Bone marrow (tissue), 2 donors: Measurements from ENCODE around the gene FOXG1.

Source experiments
- DNase-seq, 2 donors: peaks; one replicate each; lab custom pipeline; 2025; lab: John Stamatoyannopoulos, UW

FOXG1 gene

GRCh38 chr14:28761438-28762291, 4.9 kb upstream of the FOXG1 start:
- no peak for DNase-seq

GRCh38 chr14:28762303-28762954, 4.2 kb upstream of the FOXG1 start:
- no peak for DNase-seq

- DNase-seq, result no peak
Observed at GRCh38 chr14:28762955-28763326, 3.6 kb upstream of the FOXG1 start.

- DNase-seq, result no peak
Observed at GRCh38 chr14:28763751-28764256, 2.8 kb upstream of the FOXG1 start.

- DNase-seq, result no peak
Observed at GRCh38 chr14:28764257-28765160, 2.1 kb upstream of the FOXG1 start.

- DNase-seq, result no peak
Observed at GRCh38 chr14:28765169-28765830, 1.3 kb upstream of the FOXG1 start.

- DNase-seq, result no peak
Observed at GRCh38 chr14:28765831-28766468, 637 bp upstream of the FOXG1 start.

- DNase-seq, result no peak
Observed at GRCh38 chr14:28767030-28767852, 654 bp downstream of the FOXG1 start.

GRCh38 chr14:28767853-28768741, 1.5 kb downstream of the FOXG1 start:
- no peak for DNase-seq

- DNase-seq, result no peak
Observed at GRCh38 chr14:28769276-28769880, 2.8 kb downstream of the FOXG1 start.

- DNase-seq, result no peak
Observed at GRCh38 chr14:28770061-28770460, 3.5 kb downstream of the FOXG1 start.

- DNase-seq, result no peak
Observed at GRCh38 chr14:28770630-28771029, 4.0 kb downstream of the FOXG1 start.

GRCh38 chr14:28771168-28771567, 4.6 kb downstream of the FOXG1 start:
- DNase-seq, result no peak

GRCh38 chr14:28772613-28773012, 6.0 kb downstream of the FOXG1 start:
- DNase-seq, result no peak

- DNase-seq, result no peak
Observed at GRCh38 chr14:28773176-28773575, 6.6 kb downstream of the FOXG1 start.

- DNase-seq, result no peak
Observed at GRCh38 chr14:28773861-28774691, 7.5 kb downstream of the FOXG1 start.

GRCh38 chr14:28774764-28775735, 8.5 kb downstream of the FOXG1 start:
- no peak for DNase-seq
